ENCODE measurements around the gene ZFYVE19.

ZFYVE19 gene

DNA sequence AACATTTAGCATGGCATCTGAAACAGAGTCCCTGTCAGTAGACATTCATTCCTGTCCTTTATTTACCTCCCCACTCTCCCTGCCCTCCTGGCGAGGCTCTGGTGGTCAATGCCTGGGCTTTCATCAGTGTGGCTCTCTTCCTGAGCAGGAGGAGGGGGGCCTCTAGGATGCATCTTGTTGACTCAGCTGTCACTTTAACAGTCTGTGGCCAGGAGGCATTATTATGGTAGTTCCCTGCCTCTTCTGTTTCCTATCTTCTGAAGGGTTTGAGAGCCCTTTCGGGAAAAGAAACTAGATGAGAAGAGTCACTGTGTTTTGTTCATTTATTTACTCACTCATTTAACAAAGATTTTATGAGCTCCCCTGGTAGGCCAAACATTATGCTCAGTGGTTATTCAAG lies 24.0 kb downstream of the ZFYVE19 start:
- no peak for TF ChIP-seq EZH2 (IDR thresholded peaks at IDR 0.05; ENCODE audit: borderline replicate concordance, low read depth, low read length, severe bottlenecking)
- TF ChIP-seq, protein P1, sequence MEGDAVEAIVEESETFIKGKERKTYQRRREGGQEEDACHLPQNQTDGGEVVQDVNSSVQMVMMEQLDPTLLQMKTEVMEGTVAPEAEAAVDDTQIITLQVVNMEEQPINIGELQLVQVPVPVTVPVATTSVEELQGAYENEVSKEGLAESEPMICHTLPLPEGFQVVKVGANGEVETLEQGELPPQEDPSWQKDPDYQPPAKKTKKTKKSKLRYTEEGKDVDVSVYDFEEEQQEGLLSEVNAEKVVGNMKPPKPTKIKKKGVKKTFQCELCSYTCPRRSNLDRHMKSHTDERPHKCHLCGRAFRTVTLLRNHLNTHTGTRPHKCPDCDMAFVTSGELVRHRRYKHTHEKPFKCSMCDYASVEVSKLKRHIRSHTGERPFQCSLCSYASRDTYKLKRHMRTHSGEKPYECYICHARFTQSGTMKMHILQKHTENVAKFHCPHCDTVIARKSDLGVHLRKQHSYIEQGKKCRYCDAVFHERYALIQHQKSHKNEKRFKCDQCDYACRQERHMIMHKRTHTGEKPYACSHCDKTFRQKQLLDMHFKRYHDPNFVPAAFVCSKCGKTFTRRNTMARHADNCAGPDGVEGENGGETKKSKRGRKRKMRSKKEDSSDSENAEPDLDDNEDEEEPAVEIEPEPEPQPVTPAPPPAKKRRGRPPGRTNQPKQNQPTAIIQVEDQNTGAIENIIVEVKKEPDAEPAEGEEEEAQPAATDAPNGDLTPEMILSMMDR (IDR thresholded peaks at IDR 0.05; ENCODE audit: borderline replicate concordance, extremely low read depth, low read length, poor library complexity, severe bottlenecking), result no peak

DNA sequence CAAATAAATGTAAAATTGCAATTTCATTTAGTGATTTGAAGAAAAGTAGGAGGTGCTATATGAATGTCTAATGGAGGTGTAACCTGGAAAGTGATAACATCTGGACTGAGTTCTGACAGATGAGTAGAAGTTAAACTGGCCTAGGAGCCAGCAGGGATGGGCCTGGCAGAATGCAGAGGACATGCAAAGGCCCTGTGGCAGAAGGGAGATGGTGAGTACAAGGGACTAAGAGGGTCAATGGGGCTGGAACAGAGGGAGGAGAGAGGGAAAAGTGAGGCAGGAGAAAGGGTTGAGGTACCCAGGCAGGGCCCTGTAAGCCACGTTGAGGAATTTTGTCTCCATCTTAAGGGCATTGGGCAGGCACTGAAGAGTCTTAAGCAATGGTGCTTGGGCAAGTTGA lies 25.0 kb downstream of the ZFYVE19 start:
- Histone ChIP-seq H3K79me2 (ENCODE audit: insufficient read depth, low read length) (no peaks in the 10 kb centered on the region), H3K27ac (ENCODE audit: low read length) (no peak overlapping the region), H3K9ac (ENCODE audit: low read depth, low read length) (no peak overlapping the region), H3K36me3 (ENCODE audit: insufficient read depth, low read length) (no peaks in the 10 kb centered on the region), H3K4me2 (ENCODE audit: insufficient read depth, low read length) (no peak overlapping the region), H3K9me3 (ENCODE audit: insufficient read depth, low read length, severe bottlenecking) (no peaks in the 10 kb centered on the region), H3K27me3 (ENCODE audit: insufficient read depth, low read length, poor library complexity) (no peaks in the 10 kb centered on the region), H2AFZ (ENCODE audit: low read depth, low read length) (no peak overlapping the region), H3K4me1 (ENCODE audit: insufficient read depth, low read length) (no peaks in the 10 kb centered on the region), H3K4me3 (ENCODE audit: low read depth in 1 of 2, low read length in 2 of 2) (no peak overlapping the region), H4K20me1 (ENCODE audit: insufficient read depth, low read length) (no peaks in the 10 kb centered on the region)
- no peak for DNase-seq
- ATAC-seq (ENCODE audit: insufficient read depth, low read depth), result no peak
- TF ChIP-seq EZH2 (IDR thresholded peaks at IDR 0.05; ENCODE audit: borderline replicate concordance, low read depth, low read length, severe bottlenecking), result no peak
- TF ChIP-seq, protein P1 (IDR thresholded peaks at IDR 0.05; ENCODE audit: borderline replicate concordance, extremely low read depth, low read length, poor library complexity, severe bottlenecking), result no peak

More for the DNA sequence above, 24.0 kb downstream of the ZFYVE19 start:
- Histone ChIP-seq H3K27ac (ENCODE audit: low read length) (no peak overlapping the region), H4K20me1 (ENCODE audit: insufficient read depth, low read length) (no peaks in the 10 kb centered on the region), H3K79me2 (ENCODE audit: insufficient read depth, low read length) (no peaks in the 10 kb centered on the region), H3K9ac (ENCODE audit: low read depth, low read length) (no peak overlapping the region), H3K36me3 (ENCODE audit: insufficient read depth, low read length) (no peaks in the 10 kb centered on the region), H3K4me3 (ENCODE audit: low read depth in 1 of 2, low read length in 2 of 2) (no peak overlapping the region), H3K27me3 (ENCODE audit: insufficient read depth, low read length, poor library complexity) (no peaks in the 10 kb centered on the region), H3K9me3 (ENCODE audit: insufficient read depth, low read length, severe bottlenecking) (no peaks in the 10 kb centered on the region), H3K4me1 (ENCODE audit: insufficient read depth, low read length) (no peaks in the 10 kb centered on the region), H3K4me2 (ENCODE audit: insufficient read depth, low read length) (no peak overlapping the region), H2AFZ (ENCODE audit: low read depth, low read length) (no peak overlapping the region)
- DNase-seq (no peak), ATAC-seq (ENCODE audit: insufficient read depth, low read depth) (no peak)

DNA sequence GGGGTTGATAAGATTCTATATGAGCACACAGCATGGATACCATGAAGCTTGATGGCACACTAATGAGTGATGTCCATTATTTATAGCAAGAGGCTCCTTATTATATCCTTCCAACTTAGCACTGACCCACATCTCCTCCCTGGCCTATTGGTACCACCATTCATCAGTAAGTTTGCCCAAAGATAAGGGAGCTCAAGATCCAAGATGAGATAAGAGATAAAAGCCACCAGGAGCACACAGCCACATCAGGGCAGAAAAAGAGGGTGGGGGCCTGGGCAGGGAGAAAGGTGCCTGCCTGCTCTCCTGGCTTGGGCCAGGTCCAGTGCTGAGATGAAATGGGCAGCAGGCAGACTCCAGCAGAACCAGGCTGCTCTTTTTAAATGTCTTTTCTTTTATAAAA lies 26.0 kb downstream of the ZFYVE19 start:
- H2AFZ ChIP-seq (ENCODE audit: low read depth, low read length), result no peak overlapping the region
- no peak for DNase-seq
- no peaks in the 10 kb centered on the region for H3K4me1 ChIP-seq (ENCODE audit: insufficient read depth, low read length)
- no peaks in the 10 kb centered on the region for H3K9me3 ChIP-seq (ENCODE audit: insufficient read depth, low read length, severe bottlenecking)
- no peak overlapping the region for H3K4me2 ChIP-seq (ENCODE audit: insufficient read depth, low read length)
- no peaks in the 10 kb centered on the region for H3K27me3 ChIP-seq (ENCODE audit: insufficient read depth, low read length, poor library complexity)
- ATAC-seq (ENCODE audit: insufficient read depth, low read depth), result no peak
- H3K4me3 ChIP-seq (ENCODE audit: low read depth in 1 of 2, low read length in 2 of 2), result no peak overlapping the region
- H4K20me1 ChIP-seq (ENCODE audit: insufficient read depth, low read length), result no peaks in the 10 kb centered on the region
- no peaks in the 10 kb centered on the region for H3K36me3 ChIP-seq (ENCODE audit: insufficient read depth, low read length)
- H3K27ac ChIP-seq (ENCODE audit: low read length), result no peak overlapping the region
- H3K9ac ChIP-seq (ENCODE audit: low read depth, low read length), result no peak overlapping the region
- H3K79me2 ChIP-seq (ENCODE audit: insufficient read depth, low read length), result no peaks in the 10 kb centered on the region
- TF ChIP-seq, protein P1 (IDR thresholded peaks at IDR 0.05; ENCODE audit: borderline replicate concordance, extremely low read depth, low read length, poor library complexity, severe bottlenecking), result no peak
- TF ChIP-seq EZH2 (IDR thresholded peaks at IDR 0.05; ENCODE audit: borderline replicate concordance, low read depth, low read length, severe bottlenecking), result no peak

DNA sequence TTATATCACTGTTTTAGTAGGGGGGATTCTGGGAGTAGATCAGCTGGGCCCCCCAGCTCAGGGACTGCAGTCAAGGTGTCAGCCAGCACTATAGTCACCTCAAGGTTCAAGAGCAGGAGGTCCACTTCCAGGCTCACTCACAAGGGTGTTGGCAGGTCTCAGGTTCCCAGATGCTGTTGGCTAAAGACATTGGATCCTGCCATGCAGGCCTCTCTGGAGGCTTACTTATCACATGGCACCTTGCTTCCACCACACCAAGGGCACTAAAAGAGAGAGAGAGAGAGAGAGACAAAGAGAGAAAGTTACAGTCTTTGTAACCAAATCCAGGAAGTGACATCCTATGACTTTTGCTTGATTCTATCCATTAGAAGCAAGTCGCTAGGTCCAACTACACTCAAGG lies 29.1 kb downstream of the ZFYVE19 start:
- Histone ChIP-seq H3K27me3 (ENCODE audit: insufficient read depth, low read length, poor library complexity) (no peaks in the 10 kb centered on the region), H3K9ac (ENCODE audit: low read depth, low read length) (no peak overlapping the region), H3K79me2 (ENCODE audit: insufficient read depth, low read length) (no peaks in the 10 kb centered on the region), H3K27ac (ENCODE audit: low read length) (no peak overlapping the region), H3K4me2 (ENCODE audit: insufficient read depth, low read length) (no peak overlapping the region), H3K4me3 (ENCODE audit: low read depth in 1 of 2, low read length in 2 of 2) (no peak overlapping the region), H4K20me1 (ENCODE audit: insufficient read depth, low read length) (no peaks in the 10 kb centered on the region), H3K9me3 (ENCODE audit: insufficient read depth, low read length, severe bottlenecking) (no peaks in the 10 kb centered on the region), H2AFZ (ENCODE audit: low read depth, low read length) (no peak overlapping the region), H3K4me1 (ENCODE audit: insufficient read depth, low read length) (no peaks in the 10 kb centered on the region), H3K36me3 (ENCODE audit: insufficient read depth, low read length) (no peaks in the 10 kb centered on the region)
- TF ChIP-seq, protein P1 (IDR thresholded peaks at IDR 0.05; ENCODE audit: borderline replicate concordance, extremely low read depth, low read length, poor library complexity, severe bottlenecking), result no peak
- TF ChIP-seq EZH2 (IDR thresholded peaks at IDR 0.05; ENCODE audit: borderline replicate concordance, low read depth, low read length, severe bottlenecking), result no peak
- DNase-seq, result no peak
- ATAC-seq (ENCODE audit: insufficient read depth, low read depth), result no peak
